ENCODE results near the gene FBRSL1.
"Not testable (repeated sequence)": the region's sequence is repeated elsewhere in the genome, so short reads cannot be mapped to it uniquely, and the experiment has no call there.

The FBRSL1 gene

GRCh38 chr12:132462788-132463187, 27.2 kb upstream of the FBRSL1 start (continued):
- no peak for TF ChIP-seq ZC3H10 (CRISPR knock-in tag; IDR thresholded peaks at IDR 0.05)
- TF ChIP-seq ESRRG (CRISPR knock-in tag; IDR thresholded peaks at IDR 0.05) = no peak
- no peak for TF ChIP-seq PATZ1 (CRISPR knock-in tag; IDR thresholded peaks at IDR 0.05; ENCODE audit: borderline replicate concordance)

- not testable (repeated sequence) for ATAC-seq
These were observed 26.5 kb upstream of the FBRSL1 start for GRCh38 chr12:132463284-132463924.

- not testable (repeated sequence) for ATAC-seq
These were observed 25.6 kb upstream of the FBRSL1 start for GRCh38 chr12:132464304-132464703.

GRCh38 chr12:132464820-132465219, 25.1 kb upstream of the FBRSL1 start:
- no peak for TF ChIP-seq SNAI2 (CRISPR knock-in tag; IDR thresholded peaks at IDR 0.05)
- TF ChIP-seq TCF4 (CRISPR knock-in tag; IDR thresholded peaks at IDR 0.05; ENCODE audit: borderline replicate concordance) = no peak
- no peak for TF ChIP-seq RARB (CRISPR knock-in tag; IDR thresholded peaks at IDR 0.05)
- no peak for TF ChIP-seq CSDC2 (CRISPR knock-in tag; IDR thresholded peaks at IDR 0.05)
- TF ChIP-seq ZFP3 (CRISPR knock-in tag; IDR thresholded peaks at IDR 0.05) = no peak
- TF ChIP-seq ESRRG (CRISPR knock-in tag; IDR thresholded peaks at IDR 0.05) = no peak
- no peak for TF ChIP-seq GLIS3 (CRISPR knock-in tag; IDR thresholded peaks at IDR 0.05)
- TF ChIP-seq BACH2 (CRISPR knock-in tag; IDR thresholded peaks at IDR 0.05; ENCODE audit: borderline replicate concordance) = no peak
- no peak for TF ChIP-seq OSR1 (CRISPR knock-in tag; IDR thresholded peaks at IDR 0.05)
- no peak for TF ChIP-seq PPARA (CRISPR knock-in tag; IDR thresholded peaks at IDR 0.05; ENCODE audit: borderline replicate concordance)
- no peak for TF ChIP-seq ZNF8 (CRISPR knock-in tag; IDR thresholded peaks at IDR 0.05)
- no peak for TF ChIP-seq ISL1 (CRISPR knock-in tag; IDR thresholded peaks at IDR 0.05)
- TF ChIP-seq ZNF70 (CRISPR knock-in tag; IDR thresholded peaks at IDR 0.05) = no peak
- TF ChIP-seq TOX (CRISPR knock-in tag; IDR thresholded peaks at IDR 0.05; ENCODE audit: borderline replicate concordance) = no peak
- no peak for TF ChIP-seq TSHZ2 (CRISPR knock-in tag; IDR thresholded peaks at IDR 0.05)
- no peak for TF ChIP-seq CSRNP3 (CRISPR knock-in tag; IDR thresholded peaks at IDR 0.05)
- TF ChIP-seq POU6F1 (CRISPR knock-in tag; IDR thresholded peaks at IDR 0.05; ENCODE audit: borderline replicate concordance, low read depth) = no peak
- TF ChIP-seq ZNF565 (CRISPR knock-in tag; conservative IDR thresholded peaks at IDR 0.05; ENCODE audit: low read depth) = no peak
- TF ChIP-seq CREB5 (CRISPR knock-in tag; IDR thresholded peaks at IDR 0.05; ENCODE audit: low read depth) = no peak
- no peak for TF ChIP-seq ZC3H10 (CRISPR knock-in tag; IDR thresholded peaks at IDR 0.05)

More at GRCh38 chr12:132464820-132465219, 25.1 kb upstream of the FBRSL1 start:
- no peak; the same call in 2 of the 3 replicates for ATAC-seq
